ENCODE results near the gene ADCK2.
"Not testable (repeated sequence)": the region's sequence is repeated elsewhere in the genome, so short reads cannot be mapped to it uniquely, and the experiment has no call there.

The ADCK2 gene

DNA sequence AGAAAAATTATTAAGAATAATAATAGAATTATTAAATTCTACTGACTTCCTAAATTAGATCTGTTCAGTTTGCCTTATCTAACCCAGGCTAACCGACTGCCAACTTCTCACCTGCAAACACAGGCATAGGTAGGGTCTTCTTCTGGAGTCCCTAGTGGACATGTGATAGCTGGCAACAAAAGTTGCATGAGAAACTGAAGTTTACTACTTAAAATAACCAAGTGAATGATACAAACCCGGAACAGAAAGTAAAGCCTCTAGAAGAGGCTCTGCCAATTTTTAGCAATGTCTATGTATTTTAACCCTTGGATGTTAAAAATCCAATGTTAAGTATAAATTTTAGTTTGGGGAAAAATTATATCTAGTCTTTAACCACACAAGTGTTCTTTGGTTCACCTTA lies 61.4 kb downstream of the ADCK2 start:
- Histone ChIP-seq H3K27me3 (ENCODE audit: control insufficient read depth in 2 of 2, insufficient read depth in 2 of 2, low read length in 2 of 2) (no peaks in the 10 kb centered on the region), H3K4me3 (ENCODE audit: low read length in 2 of 2) (no peak overlapping the region), H3K9me3 (ENCODE audit: control insufficient read depth in 2 of 2, low read length in 2 of 2) (no peaks in the 10 kb centered on the region), H3K4me1 (ENCODE audit: control insufficient read depth in 2 of 2, insufficient read depth in 2 of 2, low read length in 2 of 2) (no peaks in the 10 kb centered on the region), H3K9ac (ENCODE audit: low read depth in 1 of 2, low read length in 2 of 2) (no peak overlapping the region), H3K27ac (ENCODE audit: low read depth in 2 of 2, low read length in 2 of 2) (no peak overlapping the region), H3K36me3 (ENCODE audit: control insufficient read depth in 2 of 2, insufficient read depth in 2 of 2, low read length in 2 of 2) (peaks cover 0 to 11% of the 10 kb centered on the region in 2 donors)

DNA sequence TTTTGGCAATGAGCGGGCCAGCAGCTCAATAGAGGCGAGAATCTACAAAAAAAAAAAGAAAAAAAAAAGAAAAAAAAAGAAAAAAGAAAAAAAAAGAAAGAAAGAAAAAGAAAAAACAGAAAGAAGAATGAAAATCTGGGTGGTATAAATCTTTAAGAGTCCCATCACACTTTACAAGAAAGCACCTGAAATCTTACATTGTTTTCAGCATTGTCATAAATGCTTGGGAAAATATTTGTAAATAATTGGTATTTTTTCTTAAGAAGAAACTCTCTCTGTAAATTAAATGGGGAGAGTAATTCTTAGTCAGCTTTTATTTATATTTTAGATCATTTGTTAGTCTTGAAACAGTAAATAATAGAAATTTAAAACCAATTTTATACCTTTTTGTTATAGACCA lies 62.0 kb downstream of the ADCK2 start:
- Histone ChIP-seq H3K4me1 (ENCODE audit: control insufficient read depth in 2 of 2, insufficient read depth in 2 of 2, low read length in 2 of 2) (no peaks in the 10 kb centered on the region), H3K4me3 (ENCODE audit: low read length in 2 of 2) (no peak overlapping the region), H3K36me3 (ENCODE audit: control insufficient read depth in 2 of 2, insufficient read depth in 2 of 2, low read length in 2 of 2) (peaks cover 0 to 14% of the 10 kb centered on the region in 2 donors), H3K27me3 (ENCODE audit: control insufficient read depth in 2 of 2, insufficient read depth in 2 of 2, low read length in 2 of 2) (no peaks in the 10 kb centered on the region), H3K27ac (ENCODE audit: low read depth in 2 of 2, low read length in 2 of 2) (no peak overlapping the region), H3K9ac (ENCODE audit: low read depth in 1 of 2, low read length in 2 of 2) (no peak overlapping the region), H3K9me3 (ENCODE audit: control insufficient read depth in 2 of 2, low read length in 2 of 2) (no peaks in the 10 kb centered on the region)

DNA sequence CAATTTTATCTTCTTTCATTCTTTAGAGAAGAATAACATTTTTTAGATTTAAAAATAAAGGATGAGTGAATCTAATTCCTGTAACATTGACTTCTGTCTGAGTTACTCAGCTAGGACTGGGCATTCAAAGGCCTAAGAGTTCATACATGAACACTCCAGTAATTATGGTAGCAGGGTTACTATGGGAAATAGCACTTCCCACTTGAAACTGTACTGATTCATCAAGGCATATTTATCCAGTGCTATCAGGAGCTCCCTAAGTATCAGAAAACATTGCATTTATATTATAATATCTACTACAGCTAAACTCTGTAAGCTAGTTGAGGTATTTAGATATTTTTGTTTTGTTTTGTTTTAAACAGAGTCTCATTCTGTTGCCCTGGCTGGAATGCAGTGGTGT lies 65.5 kb downstream of the ADCK2 start:
- Histone ChIP-seq H3K9ac (ENCODE audit: low read depth in 1 of 2, low read length in 2 of 2) (no peak overlapping the region), H3K27ac (ENCODE audit: low read depth in 2 of 2, low read length in 2 of 2) (no peak overlapping the region), H3K36me3 (ENCODE audit: control insufficient read depth in 2 of 2, insufficient read depth in 2 of 2, low read length in 2 of 2) (peaks cover 0 to 13% of the 10 kb centered on the region in 2 donors), H3K4me1 (ENCODE audit: control insufficient read depth in 2 of 2, insufficient read depth in 2 of 2, low read length in 2 of 2) (no peaks in the 10 kb centered on the region), H3K27me3 (ENCODE audit: control insufficient read depth in 2 of 2, insufficient read depth in 2 of 2, low read length in 2 of 2) (no peaks in the 10 kb centered on the region), H3K9me3 (ENCODE audit: control insufficient read depth in 2 of 2, low read length in 2 of 2) (no peaks in the 10 kb centered on the region), H3K4me3 (ENCODE audit: low read length in 2 of 2) (no peak overlapping the region)

DNA sequence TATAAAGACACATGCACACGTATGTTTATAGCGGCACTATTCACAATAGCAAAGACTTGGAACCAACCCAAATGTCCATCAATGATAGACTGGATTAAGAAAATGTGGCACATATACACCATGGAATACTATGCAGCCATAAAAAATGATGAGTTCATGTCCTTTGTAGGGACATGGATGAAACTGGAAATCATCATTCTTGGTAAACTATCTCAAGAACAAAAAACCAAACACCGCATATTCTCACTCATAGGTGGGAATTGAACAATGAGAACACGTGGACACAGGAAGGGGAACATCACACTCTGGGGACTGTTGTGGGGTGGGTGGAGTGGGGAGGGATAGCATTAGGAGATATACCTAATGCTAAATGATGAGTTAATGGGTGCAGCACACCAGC lies 70.5 kb downstream of the ADCK2 start:
- not testable (repeated sequence) for H3K27ac ChIP-seq (ENCODE audit: low read depth in 2 of 2, low read length in 2 of 2); H3K9ac ChIP-seq (ENCODE audit: low read depth in 1 of 2, low read length in 2 of 2); H3K4me1 ChIP-seq (ENCODE audit: control insufficient read depth in 2 of 2, insufficient read depth in 2 of 2, low read length in 2 of 2); H3K4me3 ChIP-seq (ENCODE audit: low read length in 2 of 2); H3K27me3 ChIP-seq (ENCODE audit: control insufficient read depth in 2 of 2, insufficient read depth in 2 of 2, low read length in 2 of 2); H3K9me3 ChIP-seq (ENCODE audit: control insufficient read depth in 2 of 2, low read length in 2 of 2)
- H3K36me3 ChIP-seq (ENCODE audit: control insufficient read depth in 2 of 2, insufficient read depth in 2 of 2, low read length in 2 of 2): peaks cover 3 to 11% of the 10 kb centered on the region in 2 donors

DNA sequence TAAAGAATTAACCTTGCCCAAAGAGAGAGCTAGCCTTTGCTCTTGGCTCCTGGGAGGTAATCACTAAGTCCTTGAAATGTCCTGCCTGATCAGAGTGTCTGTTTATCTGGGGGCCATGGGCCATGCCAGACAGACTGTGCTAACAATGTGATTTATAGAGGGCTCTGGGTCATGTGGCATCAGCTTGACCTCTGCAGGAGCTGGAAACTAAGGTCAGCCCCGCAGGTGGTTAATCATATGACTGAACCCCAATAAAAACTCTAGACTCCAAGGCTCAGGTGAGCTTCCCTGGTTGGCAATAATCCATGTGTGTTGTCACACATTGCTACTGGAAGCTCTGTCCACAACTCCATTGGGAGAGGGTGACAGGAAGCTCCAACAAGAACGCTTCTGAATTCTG lies 71.3 kb downstream of the ADCK2 start:
- no peaks in the 10 kb centered on the region for H3K27me3 ChIP-seq (ENCODE audit: control insufficient read depth in 2 of 2, insufficient read depth in 2 of 2, low read length in 2 of 2)
- H3K9me3 ChIP-seq (ENCODE audit: control insufficient read depth in 2 of 2, low read length in 2 of 2): no peaks in the 10 kb centered on the region
- peaks cover 3 to 10% of the 10 kb centered on the region in 2 donors for H3K36me3 ChIP-seq (ENCODE audit: control insufficient read depth in 2 of 2, insufficient read depth in 2 of 2, low read length in 2 of 2)
- no peak overlapping the region for H3K27ac ChIP-seq (ENCODE audit: low read depth in 2 of 2, low read length in 2 of 2)
- no peak overlapping the region for H3K4me3 ChIP-seq (ENCODE audit: low read length in 2 of 2)
- H3K4me1 ChIP-seq (ENCODE audit: control insufficient read depth in 2 of 2, insufficient read depth in 2 of 2, low read length in 2 of 2): no peaks in the 10 kb centered on the region
- no peak overlapping the region for H3K9ac ChIP-seq (ENCODE audit: low read depth in 1 of 2, low read length in 2 of 2)

All from mucosa of rectum (tissue), 2 donors.